Skin epidermis (tissue), 12 donors: ENCODE data around the gene UBFD1.

Experiments
- H3K27ac ChIP-seq, 21 experiments: fragments of 200-600 bp; sonication (generic) in 11 of 21; one replicate each; pipeline ENCODE4 v1.5.0; 2020; ENCODE audit warnings: mild to moderate bottlenecking in 3 of 21, inconsistent platforms in 2 of 21, moderate library complexity in 2 of 21
- H3K4me3 ChIP-seq, 7 experiments: fragments of 200-600 bp; sonication (generic) in 2 of 7; one replicate each; pipeline ENCODE4 v1.5.0; 2020; ENCODE audit warnings: inconsistent platforms in 2 of 7, mild to moderate bottlenecking in 2 of 7, moderate library complexity in 1 of 7

UBFD1 gene, protein sequence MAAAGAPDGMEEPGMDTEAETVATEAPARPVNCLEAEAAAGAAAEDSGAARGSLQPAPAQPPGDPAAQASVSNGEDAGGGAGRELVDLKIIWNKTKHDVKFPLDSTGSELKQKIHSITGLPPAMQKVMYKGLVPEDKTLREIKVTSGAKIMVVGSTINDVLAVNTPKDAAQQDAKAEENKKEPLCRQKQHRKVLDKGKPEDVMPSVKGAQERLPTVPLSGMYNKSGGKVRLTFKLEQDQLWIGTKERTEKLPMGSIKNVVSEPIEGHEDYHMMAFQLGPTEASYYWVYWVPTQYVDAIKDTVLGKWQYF

DNA sequence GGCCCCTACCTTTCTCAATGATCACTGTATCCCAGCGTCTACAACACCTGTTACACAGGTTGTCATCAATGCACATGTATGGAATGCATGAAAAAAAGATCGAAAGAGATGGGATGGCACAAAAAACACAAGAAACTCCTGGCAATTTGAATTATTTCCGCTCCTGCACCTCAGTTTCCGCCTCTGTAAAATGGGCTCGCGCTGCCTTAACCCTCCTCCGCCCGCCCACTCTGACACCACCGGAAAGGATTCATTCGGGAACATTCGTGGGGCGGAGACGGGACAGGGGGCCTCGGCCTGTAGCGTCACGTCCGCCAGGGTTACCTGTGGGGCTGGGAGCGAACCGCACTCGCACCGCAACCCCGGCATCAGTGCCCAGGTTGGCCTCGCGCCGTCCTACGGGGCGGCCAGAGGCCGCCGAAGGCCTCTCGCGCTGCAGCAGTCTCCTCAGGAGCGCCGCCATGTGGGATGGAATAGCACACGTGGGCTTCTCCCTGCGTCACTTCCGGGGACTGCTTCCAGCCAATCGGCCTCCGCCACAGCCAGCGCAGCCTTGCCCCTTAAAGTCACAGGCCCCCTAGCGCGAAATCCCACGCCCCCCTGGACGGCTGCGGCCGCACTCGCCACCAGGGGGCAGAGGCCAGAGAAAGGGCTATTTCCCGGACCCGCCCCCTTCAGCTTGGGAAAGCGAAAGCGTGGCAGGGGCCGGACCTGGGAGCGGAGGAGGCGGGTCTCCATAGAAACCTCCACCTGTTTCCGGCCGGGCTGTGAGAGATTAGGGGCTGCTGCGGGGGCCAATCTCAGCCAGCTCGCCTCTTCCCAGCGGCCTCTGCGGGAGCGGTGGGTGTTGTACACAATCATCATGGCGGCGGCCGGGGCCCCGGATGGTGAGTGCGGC lies at the start of gene UBFD1, which contains the start of gene EARS2:
TSS of gene UBFD1 (plus strand) at position 847 of the 898 bp plus-strand sequence. CDS start at position 863, 16 bp downstream.
TSS of gene EARS2 (minus strand) at position 470 of the 898 bp plus-strand sequence. CDS start at position 463, 7 bp downstream.
- Histone ChIP-seq H3K27ac (peak within 1 kb of the TSS; percentile 63 to 98 (median 91)), H3K4me3 (peak within 1 kb of the TSS; percentile 60 to 100 (median 98))

DNA sequence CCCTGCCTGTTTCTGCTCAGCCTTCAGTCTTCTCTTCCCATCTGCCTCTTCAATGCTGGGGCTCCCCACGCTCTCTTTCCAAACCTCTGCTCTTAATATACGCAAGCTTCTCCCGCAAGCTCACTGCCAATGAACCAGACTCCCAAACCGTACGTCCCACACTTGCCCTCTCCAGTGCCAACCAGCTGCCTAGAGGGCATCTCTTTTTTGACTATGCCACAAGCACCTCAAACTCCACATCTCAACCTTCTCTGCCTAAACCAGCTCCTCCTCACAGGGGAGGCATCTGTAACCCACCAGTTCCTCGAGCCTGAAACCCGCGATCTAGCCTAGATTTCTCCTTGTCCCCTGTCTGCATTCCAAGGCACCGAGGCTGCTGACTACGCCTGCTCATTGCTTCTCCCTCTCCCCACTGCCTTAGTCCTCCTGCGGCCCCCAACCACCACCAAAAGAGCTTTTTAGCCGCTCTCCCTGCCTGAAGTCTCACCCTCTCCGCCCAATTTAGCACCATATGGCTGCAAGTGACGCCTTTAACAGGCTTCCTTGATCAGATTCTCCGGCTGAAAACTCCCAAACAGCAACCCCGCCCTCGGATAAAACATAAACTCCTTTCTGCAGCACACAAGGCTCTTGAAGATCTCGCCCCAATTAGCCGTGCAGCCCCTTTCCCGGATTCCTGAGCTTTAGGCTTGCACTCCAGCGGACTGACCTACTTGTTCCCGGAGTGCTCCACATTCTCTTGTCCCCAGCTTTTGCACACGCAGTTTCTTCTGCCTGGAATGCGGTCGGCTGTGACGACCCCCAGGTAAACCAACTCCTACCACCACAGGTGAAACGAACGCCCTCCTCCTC lies 48.7 kb upstream of the UBFD1 start:
- peak overlapping the region; percentile 78 to 91 (median 87) for H3K4me3 ChIP-seq
- peak overlapping the region in 10 of 21 experiments; percentile 30 to 94 (median 90) for H3K27ac ChIP-seq

DNA sequence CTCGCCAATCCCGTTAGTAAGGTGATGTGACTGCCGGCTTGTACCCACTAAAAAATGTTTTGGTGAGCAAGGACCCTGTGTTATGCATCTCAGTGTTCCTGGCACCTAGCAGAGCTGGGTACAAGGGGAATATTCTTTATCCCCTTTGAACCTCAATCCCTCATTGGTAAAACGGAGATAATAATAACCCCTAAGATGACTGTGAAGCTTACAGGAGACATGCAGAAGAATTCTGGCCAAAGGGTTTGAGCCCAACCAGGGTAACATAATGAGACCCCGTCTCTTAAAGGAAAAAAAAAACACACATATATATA lies 48.1 kb upstream of the UBFD1 start:
- H3K27ac ChIP-seq: peak overlapping the region in 14 of 21 experiments; percentile 67 to 94 (median 90)
- H3K4me3 ChIP-seq: peak overlapping the region; percentile 78 to 91 (median 87)

DNA sequence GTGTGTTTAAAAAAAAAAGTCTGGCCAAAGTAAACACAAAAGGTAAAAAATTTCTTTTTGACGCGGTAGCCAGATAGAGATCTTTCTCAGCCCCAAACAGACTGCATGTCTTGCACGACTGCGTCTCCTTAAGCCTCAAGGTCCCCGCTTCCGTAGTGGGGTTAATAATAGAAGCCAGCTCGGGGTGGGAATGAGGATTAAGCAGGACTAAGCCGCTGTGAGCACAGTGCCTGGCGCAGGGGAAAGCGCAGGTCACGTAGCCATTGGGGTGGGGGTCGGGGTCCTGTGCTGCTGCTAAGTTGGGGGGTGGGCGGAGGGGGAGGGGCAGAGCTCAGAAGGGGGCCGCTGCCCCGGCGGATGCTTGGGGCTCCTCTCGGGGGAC lies 47.8 kb upstream of the UBFD1 start:
- H3K27ac ChIP-seq: peak overlapping the region; percentile 64 to 94 (median 88)
- peak overlapping the region; percentile 78 to 91 (median 87) for H3K4me3 ChIP-seq

DNA sequence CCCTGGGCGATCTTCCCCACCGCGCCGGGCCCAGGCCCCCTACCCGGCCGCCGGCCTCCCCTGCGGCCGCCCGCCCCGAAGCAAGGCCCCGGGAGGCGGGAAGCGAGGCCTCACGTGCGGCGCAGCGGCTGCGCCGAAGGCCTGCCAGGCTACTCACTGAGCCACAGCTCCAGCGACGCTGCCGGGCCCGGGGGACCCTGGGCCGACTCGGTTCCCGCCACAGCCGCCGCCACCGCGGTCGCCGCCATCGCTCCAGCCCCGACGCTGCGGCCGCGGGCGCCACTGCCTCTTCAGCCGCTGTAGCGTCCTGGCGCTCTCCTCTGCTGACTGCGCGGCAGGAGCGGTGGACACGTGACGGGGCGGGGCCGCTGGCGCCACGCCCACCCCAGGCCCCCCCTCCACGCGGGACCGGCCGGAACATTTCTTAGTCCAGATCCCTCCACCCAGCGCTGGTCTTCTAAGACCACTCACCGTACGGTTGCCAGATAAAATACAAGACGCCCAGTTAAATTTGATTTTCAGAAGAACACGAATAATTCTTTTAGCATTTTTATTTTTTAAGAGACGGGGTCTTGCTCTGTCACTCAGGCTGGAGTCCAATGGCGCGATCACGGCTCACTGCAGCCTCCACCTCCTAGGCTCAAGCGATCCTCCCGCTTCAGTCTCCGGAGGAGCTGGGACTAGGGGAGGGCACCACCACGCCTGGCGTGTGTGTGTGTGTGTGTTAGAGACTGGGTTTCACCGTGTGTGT lies 47.2 kb upstream of the UBFD1 start, which contains the start of gene GGA2:
TSS of gene GGA2 (minus strand) at position 331 of the 751 bp plus-strand sequence. CDS start at position 248, 83 bp downstream.
- H3K4me3 ChIP-seq: peak within 1 kb of the TSS; percentile 78 to 91 (median 87)
- peak within 1 kb of the TSS; percentile 64 to 94 (median 88) for H3K27ac ChIP-seq

DNA sequence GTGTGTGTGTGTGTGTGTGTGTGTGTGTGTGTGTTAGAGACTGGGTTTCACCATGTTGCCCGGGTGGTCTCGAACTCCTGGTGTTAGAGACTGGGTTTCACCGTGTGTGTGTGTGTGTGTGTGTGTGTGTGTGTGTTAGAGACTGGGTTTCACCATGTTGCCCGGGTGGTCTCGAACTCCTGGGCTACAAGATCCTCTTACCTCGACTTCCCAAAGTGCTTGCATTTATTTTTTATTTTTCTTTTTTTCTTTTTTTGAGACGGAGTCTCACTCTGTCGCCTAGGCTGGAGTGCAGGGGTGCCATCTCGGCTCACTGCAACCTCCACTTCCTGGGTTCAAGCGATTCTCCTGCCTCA lies 46.6 kb upstream of the UBFD1 start:
- peak overlapping the region; percentile 78 to 91 (median 87) for H3K4me3 ChIP-seq
- H3K27ac ChIP-seq: peak overlapping the region in 8 of 21 experiments; percentile 26 to 90 (median 89)

DNA sequence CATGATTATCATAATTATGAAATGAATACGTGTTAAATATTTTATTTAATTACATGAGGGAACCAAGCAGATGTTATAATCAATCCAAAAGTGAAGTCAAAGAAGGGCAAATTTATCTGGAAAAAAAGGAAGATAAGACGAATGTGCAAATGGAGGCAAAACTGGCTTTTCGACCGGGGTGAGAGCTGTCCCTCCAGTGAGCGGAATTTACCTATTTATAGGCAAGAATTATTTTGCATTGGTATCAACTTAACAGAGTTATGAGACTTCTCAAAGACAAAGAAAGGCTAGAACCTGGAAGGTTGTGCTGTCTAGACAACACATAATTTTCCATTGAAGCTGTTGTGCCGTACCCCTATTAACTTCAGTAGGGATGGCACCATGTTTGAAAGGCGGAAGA lies 45.8 kb upstream of the UBFD1 start:
- H3K4me3 ChIP-seq: no peak overlapping the region
- H3K27ac ChIP-seq: no peak overlapping the region

DNA sequence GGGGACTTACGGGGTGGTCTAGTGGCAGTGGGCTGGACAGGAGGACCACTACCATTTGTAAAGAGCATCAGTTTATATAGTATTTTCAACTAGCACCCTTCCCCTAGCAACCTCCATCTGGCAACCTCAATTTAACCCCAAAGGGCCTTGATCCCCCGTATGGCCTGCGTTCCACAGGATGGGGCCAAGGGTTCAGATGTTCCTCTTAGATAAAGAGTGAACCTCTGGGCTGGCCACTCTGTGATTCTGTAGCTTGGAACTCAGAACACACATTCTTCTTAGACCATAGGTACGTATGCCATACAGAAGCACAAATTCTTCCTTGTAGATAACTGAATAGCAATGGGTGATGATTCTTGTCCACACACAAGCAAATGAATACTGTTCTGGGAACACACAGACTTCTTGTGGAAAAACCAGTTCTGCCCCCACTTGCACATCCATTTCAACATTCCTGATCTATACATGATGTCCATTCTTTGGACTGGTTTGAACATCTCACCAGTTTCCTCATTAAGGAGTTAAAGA lies 45.3 kb upstream of the UBFD1 start:
- Histone ChIP-seq H3K27ac (no peak overlapping the region), H3K4me3 (no peak overlapping the region)

DNA sequence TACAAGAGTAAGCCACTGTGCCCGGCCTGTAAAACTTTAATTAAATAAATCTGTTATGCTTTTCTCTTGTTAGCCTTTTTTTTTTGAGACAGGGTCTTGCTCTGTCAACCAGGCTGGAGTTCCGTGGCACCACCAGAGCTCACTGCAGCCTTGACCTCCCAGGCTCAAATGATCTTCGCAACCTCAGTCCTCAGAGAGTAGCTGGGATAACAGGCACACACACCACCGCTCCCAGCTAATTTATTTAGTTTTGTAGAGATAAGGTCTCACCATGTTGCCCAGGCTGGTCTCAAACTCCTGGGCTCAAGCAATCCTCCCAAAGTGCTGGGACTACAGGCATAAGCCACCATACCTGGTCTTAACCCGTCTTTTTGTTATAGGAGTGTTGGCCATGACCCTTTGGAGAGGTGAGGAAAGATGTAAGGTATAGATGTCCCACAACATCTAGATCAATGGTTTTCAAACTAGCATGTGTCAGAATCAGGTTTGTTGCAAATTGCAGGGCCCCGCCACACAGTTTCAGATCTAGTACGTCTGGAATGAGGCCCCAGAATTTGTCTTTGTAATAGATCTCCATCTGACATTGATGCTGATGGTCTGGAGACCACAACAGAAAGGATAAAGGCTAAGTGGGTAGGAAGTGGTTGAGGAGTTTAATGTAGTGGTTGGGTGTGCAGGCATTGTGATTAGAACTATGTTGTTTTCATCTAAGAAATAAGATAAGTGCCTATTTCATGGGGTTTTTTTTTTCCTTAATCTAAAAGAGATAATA lies 43.0 kb upstream of the UBFD1 start:
- Histone ChIP-seq H3K27ac (peak overlapping the region in 2 of 21 experiments; percentile 18 to 70), H3K4me3 (no peak overlapping the region)

DNA sequence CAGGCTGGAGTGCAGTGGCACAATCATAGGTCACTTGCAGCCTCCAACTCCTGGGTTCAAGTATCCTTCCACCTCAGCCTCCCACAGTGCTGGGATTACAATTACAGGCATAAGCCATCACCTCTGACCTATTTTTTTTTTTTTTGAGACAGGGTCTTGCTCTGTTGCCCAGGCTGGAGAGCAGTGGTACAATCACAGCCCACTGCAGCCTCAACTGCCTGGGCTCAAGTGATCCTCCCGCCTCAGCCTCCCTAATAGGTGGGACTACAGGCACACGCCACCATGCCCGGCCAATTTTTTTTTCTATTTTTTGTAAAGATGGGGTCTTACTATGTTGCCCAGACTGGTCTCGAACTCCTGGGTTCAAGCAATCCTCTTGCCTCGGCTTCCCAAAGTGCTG lies 41.6 kb upstream of the UBFD1 start:
- Histone ChIP-seq H3K4me3 (no peak overlapping the region), H3K27ac (peak overlapping the region in 3 of 21 experiments; percentile 30 to 70 (median 49))

DNA sequence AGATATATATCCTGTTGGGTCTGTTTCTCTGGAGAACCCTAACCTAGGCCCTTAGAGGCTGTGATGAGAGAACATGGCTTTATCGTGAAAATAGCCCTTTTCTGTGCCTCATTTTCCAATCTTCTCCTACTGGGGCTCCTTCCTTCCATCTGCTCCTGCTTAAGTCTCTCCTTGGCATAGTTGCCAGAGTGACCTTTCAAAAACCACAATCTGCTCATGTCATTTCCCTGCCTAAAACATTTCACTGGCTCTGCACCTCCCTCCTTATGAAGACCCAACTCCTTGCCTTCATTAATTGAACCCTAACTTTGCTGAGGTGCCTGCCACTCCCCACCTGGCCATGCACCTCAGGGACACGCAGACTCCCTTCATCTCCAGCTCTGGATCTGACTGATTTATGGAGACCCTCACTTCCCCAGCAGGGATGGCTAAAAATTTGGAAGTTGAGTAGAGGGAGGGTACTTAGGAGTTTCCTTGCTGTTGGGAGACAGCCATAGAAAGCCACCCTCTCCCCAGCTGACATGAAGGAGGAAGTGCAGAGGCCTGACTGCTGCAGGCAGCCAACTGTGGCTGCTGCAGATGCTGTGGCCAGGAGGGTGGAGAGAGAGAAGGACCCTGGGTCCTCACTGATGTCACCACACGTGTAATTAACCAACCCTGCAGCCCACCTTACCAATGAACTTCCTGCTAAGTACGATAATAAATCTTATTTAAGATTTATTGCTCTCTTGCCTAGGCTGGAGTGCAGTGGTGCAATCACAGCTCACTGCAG lies 41.0 kb upstream of the UBFD1 start:
- Histone ChIP-seq H3K27ac (peak overlapping the region in 5 of 21 experiments; percentile 7 to 49 (median 30)), H3K4me3 (no peak overlapping the region)

DNA sequence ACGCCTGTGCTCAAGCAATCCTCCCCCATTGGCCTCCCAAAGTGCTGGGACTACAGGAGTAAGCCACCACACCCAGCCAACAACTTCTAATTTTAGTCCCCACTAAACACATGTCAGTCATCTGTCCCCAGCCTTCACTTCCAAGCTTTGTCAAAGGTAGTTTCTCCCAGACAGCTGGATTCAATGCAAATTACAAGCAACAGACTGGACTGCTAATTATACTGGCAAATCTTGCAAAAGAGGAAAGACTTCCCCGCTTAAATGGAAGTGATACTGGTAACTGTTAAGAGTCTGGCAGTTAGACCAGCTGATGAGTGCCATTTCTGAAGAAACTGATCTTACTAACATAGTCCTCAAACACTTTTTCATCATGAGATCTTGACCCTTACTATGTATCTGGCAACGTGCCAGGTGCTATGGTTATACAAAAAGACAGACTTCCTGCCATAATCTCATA lies 39.1 kb upstream of the UBFD1 start:
- H3K27ac ChIP-seq: peak overlapping the region in 2 of 21 experiments; percentile 14 to 69
- no peak overlapping the region for H3K4me3 ChIP-seq

DNA sequence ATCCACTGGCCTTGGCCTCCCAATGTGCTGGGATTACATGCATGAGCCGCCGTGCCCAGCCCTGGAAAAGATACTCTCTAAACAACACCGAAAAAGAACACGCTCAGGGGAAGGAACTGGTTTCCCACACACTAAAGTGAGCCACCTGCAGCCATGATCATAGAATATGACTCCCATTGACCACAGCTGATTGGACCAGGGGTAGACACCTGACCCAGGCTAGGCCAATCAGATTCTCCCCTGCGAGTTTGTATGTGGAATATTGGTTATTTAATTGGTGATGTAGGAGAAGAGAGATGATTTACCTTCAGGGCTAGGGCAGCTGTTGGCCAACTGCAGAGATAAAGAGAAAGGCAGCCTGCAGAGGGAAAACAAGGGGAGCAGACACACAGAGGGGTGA lies 38.2 kb upstream of the UBFD1 start:
- Histone ChIP-seq H3K27ac (peak overlapping the region in 2 of 21 experiments; percentile 14 to 23), H3K4me3 (no peak overlapping the region)

DNA sequence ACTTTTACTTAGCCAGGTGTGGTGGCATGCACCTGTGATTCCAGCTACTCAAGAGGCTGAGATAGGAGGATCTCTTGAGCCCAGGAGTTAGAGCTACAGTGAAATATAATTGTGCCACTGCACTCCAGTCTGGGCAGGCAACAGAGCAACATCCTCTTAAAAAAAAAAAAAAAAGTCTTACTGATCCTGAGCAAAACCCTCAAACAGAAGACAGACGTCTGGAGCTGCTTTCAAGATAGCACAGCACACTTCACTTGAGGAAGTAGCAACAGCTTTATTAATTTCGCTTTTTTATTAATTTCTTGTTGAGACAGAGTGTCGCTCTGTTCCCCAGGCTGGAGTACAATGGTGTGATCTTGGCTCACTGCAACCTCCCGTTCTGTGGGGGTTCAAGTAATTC lies 37.0 kb upstream of the UBFD1 start:
- H3K4me3 ChIP-seq: no peak overlapping the region
- peak overlapping the region in 3 of 21 experiments; percentile 17 to 63 (median 56) for H3K27ac ChIP-seq

DNA sequence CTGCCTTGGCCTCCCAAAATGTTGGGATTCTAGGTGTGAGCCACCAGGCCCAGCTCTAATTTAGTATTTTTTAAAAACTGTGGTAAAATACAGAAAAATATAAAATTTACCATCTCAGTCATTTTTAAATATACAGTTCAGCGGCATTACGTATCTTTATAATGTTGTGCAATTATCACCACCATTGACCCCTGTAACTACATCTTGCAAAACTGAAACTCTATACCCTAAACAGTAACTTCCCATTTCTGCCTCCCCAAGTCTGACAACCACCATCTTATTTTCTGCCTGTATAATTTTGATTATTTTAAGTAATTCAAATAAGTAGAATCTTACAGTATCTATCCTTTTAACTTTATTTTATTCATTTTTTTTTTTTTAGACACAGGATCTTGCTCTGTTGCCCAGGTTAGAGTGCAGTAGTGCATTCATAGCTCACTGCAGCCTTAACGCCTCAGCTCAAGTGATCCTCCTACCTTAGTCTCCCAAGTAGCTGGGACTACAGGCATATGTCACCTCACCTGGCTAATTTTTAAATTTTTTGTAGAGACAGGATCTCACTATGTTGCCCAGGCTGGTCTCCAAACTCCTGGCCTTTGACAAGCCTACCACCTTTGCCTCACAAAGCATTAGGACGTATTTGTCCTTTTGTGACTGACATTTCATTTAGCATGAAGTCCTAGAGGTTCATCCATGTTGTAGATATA lies 36.3 kb upstream of the UBFD1 start:
- H3K4me3 ChIP-seq: no peak overlapping the region
- H3K27ac ChIP-seq: peak overlapping the region in 3 of 21 experiments; percentile 17 to 63 (median 56)

DNA sequence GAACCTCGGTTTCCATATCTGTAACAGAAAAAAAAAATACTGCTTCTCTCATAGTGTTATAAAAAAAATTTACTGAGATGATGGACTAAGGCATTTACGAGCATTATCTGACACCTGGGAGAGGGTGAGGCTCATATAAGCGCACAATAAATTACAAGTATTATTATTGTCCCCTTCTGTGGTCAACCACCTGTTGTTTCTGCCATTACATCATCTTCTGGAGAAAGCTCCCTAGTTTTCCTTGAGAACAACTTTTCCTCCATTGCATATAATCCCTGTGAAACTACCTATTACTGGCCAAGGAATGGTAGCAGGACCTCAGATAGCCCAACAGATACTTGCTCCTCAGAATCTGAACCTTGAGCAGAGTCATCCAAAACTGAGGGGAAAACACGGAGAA lies 35.6 kb upstream of the UBFD1 start:
- H3K4me3 ChIP-seq: no peak overlapping the region
- H3K27ac ChIP-seq: no peak overlapping the region
